MM.1S (cell line): ENCODE measurements around the gene FOXP1.

ENCODE experiments used
- EZH2 ChIP-seq: fragments of 300-600 bp; sonication (generic); optimal IDR thresholded peaks from 2 replicates; pipeline ENCODE3; 2017; ENCODE audit warnings: low read depth, mild to moderate bottlenecking, antibody characterized with exemption, low read length, mixed read lengths
- EZH2phosphoT487 ChIP-seq: fragments of 300-600 bp; sonication (generic); IDR thresholded peaks from 2 replicates; pipeline ENCODE4 v1.6.1; 2018; ENCODE audit warnings: antibody characterized with exemption, low read length
- TF ChIP-seq, protein P1 (sequence below): fragments of 300-600 bp; sonication (generic); IDR thresholded peaks from 2 replicates; pipeline ENCODE4 v1.5.1; 2016; ENCODE audit warnings: antibody characterized with exemption, low read length, mixed read lengths

GRCh38 chr3:71255498-71255897, 328.0 kb downstream of the FOXP1 start:
- TF ChIP-seq, protein P1, sequence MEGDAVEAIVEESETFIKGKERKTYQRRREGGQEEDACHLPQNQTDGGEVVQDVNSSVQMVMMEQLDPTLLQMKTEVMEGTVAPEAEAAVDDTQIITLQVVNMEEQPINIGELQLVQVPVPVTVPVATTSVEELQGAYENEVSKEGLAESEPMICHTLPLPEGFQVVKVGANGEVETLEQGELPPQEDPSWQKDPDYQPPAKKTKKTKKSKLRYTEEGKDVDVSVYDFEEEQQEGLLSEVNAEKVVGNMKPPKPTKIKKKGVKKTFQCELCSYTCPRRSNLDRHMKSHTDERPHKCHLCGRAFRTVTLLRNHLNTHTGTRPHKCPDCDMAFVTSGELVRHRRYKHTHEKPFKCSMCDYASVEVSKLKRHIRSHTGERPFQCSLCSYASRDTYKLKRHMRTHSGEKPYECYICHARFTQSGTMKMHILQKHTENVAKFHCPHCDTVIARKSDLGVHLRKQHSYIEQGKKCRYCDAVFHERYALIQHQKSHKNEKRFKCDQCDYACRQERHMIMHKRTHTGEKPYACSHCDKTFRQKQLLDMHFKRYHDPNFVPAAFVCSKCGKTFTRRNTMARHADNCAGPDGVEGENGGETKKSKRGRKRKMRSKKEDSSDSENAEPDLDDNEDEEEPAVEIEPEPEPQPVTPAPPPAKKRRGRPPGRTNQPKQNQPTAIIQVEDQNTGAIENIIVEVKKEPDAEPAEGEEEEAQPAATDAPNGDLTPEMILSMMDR = no peak
- TF ChIP-seq EZH2 (no peak), EZH2phosphoT487 (no peak)
